Glomerular endothelial cell (primary cell): ENCODE measurements around the gene CAMTA1. TPM values are rescaled to one million over a fixed set of nuclear protein-coding genes. Genes with fewer than 3 reads are reported as not detected.
"Not testable (repeated sequence)": the region's sequence is repeated elsewhere in the genome, so short reads cannot be mapped to it uniquely, and the experiment has no call there.

Experiments used
- DNase-seq: peaks from one replicate; pipeline ENCODE4 v3.0.0-alpha.2; 2011; ENCODE audit warnings: low read depth, low spot score; ENCODE audit errors: extremely low read depth
- total RNA-seq: library from RNA; depleted of rRNA; stranded (reverse); fragments of >200 nt; gene quantifications from 2 replicates; pipeline ENCODE4 v1.2.3, GENCODE V29; 2015

CAMTA1 gene
- total RNA-seq, 1 donor from 2014 or later: 111 TPM

GRCh38 chr1:7120863-7121621, 335.8 kb downstream of the CAMTA1 start:
- DNase-seq: no peak

GRCh38 chr1:7121622-7121988, 336.4 kb downstream of the CAMTA1 start:
- no peak for DNase-seq

- DNase-seq: no peak
Observed at GRCh38 chr1:7127322-7128075, 342.2 kb downstream of the CAMTA1 start.

- no peak for DNase-seq
Observed at GRCh38 chr1:7128293-7128692, 343.0 kb downstream of the CAMTA1 start.

DNA sequence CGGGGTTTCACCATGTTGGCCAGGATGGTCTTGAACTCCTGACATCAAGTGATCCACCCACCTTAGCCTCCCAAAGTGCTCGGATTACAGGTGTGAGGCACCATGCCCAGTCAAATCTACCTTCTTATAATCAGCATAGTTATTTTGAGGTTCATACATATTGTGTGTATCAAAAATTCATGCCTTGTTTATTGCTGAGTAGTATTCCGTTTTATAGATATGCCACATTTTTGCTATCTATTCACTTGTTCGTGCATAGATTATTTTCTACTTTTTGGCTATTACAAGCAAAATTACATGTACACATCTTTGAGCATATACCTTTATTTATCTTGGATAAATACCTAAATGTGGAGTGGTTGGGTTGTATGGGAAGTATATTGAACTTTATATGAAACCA, 344.9 kb downstream of the CAMTA1 start:
- DNase-seq: no peak

DNA sequence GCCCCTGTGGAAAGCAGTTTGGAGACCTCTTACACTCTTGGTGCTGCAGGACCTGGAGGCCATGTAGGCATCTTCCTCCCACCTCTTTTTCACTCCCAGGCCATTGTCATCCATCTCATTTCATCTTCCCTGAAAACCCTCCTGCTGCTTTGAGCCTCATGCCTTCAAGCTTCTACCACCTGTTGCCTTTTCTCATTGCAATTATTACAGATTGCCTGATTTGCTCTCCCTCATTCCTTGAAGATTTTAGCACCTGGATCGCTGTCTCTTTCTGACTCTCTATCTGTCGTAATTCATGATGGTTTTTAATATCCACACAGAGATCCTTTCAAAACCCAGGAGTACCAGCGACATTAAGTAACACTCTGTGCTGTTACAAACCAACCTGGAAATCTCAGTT, 350.2 kb downstream of the CAMTA1 start:
- DNase-seq: no peak

DNA sequence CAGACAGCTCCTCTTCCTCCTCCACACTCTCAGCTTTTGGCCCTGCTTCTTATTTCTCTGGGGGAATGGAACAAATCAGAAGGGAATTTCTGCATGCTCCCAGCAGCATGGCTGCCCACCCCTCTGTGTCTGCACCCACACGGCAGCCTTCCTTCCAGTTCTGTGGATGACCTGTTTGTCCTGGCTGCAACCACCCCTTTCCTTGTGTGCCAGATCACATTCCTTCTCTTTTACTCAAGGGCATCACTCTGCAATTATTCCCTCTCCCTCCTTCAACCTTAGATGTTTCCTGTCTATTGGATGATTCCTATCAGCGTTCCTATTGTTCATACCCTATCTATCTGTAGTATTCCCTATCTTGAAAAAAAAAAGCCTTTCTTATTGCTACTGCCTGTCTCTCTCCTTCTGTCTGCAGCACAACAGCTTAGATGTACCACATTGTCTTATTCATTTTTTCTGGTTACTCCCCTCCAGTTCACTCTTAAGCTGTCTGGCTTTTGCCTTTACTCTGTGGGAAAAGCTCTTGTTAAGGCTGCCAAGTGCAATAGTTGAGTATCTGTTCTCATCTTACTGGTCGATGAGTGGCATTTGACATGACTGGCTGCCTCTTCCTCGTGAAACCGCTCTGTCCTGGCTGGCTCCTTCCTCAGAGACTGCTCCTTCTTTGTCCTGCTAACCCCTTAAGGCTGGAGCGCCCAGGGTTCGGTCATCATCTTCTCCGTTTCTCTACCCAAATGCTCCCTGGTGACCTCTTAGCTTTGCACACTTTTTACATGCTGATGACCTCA, 351.1 kb downstream of the CAMTA1 start:
- DNase-seq: no peak

DNA sequence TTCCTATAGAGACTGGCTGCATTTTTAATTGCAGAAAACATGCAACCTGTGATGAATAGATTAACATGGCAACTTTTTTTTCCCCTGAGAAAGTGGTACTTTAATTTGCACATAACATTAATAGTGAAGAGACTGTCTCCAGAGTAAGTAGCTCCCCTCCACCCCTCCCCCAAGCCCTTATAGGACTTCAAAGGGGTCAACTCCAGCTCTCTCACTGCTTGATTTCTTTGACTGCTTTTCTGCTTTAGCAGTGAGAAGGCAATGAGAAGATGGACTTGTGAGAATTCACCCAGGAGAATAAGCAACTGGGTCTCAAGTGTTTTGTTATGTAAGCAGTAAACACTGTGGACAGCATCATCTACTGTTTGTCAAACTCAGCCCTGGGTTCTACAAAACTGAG, 355.0 kb downstream of the CAMTA1 start:
- no peak for DNase-seq

- no peak for DNase-seq
Observed at GRCh38 chr1:7145947-7146346, 360.7 kb downstream of the CAMTA1 start.

DNA sequence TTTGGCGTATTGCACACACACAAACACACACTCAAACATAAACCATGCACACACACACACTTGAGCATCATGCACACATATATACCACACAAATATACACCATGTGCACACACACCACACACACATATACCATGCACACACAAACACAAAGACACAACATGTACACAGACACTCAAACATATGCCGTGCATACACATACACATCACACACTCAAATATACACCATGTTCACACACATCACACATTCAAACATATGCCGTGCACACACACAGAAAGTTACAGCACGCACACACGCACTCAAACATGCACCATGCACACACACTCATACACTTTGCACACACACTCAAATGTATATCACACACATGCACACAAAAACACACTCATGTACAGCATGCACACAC, 361.5 kb downstream of the CAMTA1 start:
- no peak for DNase-seq

GRCh38 chr1:7147581-7148282, 362.5 kb downstream of the CAMTA1 start:
- DNase-seq: not testable (repeated sequence)

- DNase-seq: no peak
Observed at GRCh38 chr1:7149080-7149838, 364.0 kb downstream of the CAMTA1 start.

- no peak for DNase-seq
Observed at GRCh38 chr1:7150724-7151280, 365.5 kb downstream of the CAMTA1 start.

DNA sequence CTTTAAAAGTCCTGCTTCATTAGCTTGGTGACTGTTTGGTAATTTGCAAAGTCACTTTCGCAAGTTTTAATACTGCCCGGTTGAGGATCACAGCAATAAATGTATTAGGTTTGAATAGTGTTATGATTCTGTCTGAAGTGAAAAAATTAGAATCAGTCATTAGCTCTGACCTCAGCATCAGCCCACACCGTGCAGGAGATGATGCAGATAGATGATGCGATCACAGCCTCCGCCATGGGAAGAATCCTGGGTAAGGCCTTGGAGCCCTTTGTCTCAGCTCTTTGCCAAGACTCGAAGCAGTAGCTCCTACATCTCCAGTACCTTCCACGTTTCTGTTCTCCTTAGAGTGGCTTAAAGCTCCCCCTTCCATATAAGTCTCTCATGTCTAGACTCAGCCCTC, 366.7 kb downstream of the CAMTA1 start:
- DNase-seq: no peak

- DNase-seq: no peak
Observed at GRCh38 chr1:7152655-7153054, 367.4 kb downstream of the CAMTA1 start.

DNA sequence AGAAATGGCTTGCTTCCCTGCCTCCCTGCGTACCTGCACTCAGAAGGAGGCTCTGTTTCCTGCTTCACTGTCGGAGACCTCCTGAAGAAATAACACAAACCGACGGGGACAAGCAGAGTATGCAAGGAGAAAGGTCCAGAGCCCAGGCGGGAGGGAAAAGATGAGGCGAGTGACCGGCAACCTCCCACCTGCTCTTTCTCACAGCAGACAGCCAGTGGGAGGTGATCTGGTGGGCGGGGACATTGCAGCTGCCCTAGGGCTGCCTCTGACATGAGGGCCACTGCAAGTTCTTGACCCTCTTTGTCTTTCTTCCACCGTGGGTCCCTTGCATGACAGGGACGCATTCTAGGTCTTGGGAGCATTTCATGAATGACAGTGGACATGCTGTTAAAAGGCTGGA, 368.2 kb downstream of the CAMTA1 start:
- no peak for DNase-seq

GRCh38 chr1:7159116-7159781, 374.0 kb downstream of the CAMTA1 start:
- no peak for DNase-seq

- DNase-seq: not testable (repeated sequence)
Observed at GRCh38 chr1:7168554-7168953, 383.3 kb downstream of the CAMTA1 start.

DNA sequence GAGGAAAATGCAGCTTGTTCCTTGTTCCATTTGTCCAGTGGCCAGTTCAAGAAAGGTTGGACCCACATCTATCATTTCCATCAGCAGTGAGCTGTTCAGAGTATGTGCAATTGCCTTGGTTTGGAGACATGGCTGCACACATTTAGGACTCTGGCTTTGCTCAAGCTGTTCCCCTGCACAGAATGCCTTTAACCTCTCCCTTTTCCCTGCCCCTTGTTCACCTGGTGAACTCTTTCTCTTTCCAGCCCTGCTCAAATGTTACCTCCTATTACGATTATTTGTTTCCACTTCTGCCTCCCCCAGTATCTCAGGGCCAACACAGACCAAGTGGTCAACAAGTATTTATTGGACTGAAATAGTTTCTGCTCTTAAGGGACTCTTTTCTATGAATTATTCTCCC, 385.9 kb downstream of the CAMTA1 start:
- DNase-seq: no peak
